ENCODE results near the gene PLEKHH1.
"Not testable (repeated sequence)": the region's sequence is repeated elsewhere in the genome, so short reads cannot be mapped to it uniquely, and the experiment has no call there.

GRCh38 chr14:67593650-67594049 is 60.6 kb downstream of the PLEKHH1 start:
- TF ChIP-seq CTCF (conservative IDR thresholded peaks at IDR 0.05); ZFX (IDR thresholded peaks at IDR 0.05): not testable (repeated sequence)
